Activated CD8-positive, alpha-beta memory T cell treated with anti-CD3 and anti-CD28 coated beads for 1 hour (primary cell): ENCODE results near the gene GRK5.

Source experiments
- DNase-seq, 2 donors: peaks; one replicate each; pipeline ENCODE4 v3.0.0-alpha.2; 2020; ENCODE audit warnings: low read depth in 1 of 2; ENCODE audit errors: extremely low read depth in 1 of 2

Gene GRK5

DNA sequence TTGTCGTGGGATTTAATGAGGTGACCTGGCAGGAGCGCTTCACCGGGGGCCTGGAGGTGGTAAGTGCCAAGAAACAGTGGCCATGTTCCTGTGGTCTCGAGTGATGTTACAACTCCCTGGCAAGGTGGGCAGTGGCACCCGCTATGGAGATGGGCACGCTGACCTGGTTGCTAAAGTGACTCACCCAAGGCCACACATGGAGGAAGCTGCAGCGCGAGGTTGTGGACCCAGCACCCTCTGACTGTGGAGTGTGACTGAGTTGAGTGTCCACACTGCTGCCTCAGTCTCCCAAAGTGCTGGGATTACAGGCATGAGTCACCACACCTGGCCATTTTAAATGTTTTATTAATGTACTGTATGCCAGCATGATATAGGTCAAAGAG is 261.9 kb downstream of the GRK5 start:
- no peak for DNase-seq

DNA sequence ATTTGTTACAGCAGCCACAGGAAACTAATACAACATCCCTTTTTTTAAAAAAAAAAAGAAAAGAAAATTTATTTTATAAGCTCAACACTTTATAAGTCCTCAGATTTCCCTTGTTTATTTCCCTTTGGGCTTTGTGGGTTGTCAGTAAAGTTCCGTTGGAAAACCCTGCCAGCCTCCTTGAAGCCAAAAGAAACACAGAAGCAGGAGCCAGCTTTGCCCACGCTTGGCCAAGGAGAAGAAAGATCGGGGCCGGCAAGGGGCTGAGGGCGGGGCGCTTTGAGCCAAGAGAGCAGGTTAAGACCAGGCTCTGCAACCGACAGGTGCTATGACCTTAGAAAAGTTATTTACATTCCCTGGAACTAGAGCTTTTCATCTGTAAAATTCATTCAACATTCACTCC is 262.5 kb downstream of the GRK5 start:
- DNase-seq, result no peak

DNA sequence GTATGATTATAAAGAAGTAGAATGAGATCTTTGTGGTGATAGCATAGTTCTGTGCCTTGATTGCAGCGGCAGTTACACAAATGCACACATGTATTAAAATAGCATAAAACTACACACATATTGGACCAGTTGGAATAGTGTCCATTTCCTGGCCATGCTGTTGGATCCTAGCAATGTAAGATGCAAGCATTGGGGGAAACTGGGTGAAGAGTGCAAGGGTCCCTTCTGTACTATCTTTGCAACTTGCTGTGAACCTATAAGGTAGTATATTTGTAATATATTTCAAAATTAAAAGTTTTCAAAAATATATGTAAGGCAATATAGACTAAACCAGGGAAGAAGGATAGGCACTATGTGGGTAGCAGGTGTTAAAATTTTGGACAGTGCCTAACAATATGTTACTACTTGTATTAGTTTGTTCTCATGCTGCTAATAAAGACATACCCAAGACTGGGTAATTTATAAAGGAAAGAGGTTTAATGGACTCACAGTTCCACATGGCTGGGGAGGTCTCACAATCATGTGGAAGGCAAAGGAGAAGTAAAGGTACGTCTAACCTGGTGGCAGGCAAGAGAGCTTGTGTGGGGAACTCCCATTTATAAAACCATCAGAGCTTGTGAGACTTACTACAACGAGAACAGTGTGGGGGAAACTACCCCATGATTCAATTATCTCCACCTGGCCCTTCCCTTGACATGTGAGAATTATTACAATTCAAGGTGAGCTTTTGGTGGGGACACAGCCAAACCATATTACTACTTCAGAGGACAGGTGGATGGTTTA is 263.7 kb downstream of the GRK5 start:
- DNase-seq, result no peak

DNA sequence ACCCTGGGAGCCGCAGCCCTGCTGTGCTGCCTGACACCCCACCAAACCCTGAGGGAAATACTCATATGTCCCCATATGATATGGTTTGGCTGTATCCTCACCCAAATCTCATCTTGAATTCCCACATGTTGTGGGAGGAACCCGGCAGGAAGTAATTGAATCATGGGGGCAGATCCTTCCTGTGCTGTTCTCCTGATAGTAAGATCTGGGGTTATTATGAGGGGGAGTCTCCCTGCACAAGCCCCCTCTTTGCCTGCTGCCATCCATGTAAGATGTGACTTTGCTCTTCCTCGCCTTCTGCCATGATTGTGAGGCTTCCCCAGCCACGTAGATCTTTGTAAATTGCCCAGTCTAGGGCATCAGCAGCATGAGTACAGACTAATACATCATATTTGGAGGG is 266.4 kb downstream of the GRK5 start:
- DNase-seq, result no peak

DNA sequence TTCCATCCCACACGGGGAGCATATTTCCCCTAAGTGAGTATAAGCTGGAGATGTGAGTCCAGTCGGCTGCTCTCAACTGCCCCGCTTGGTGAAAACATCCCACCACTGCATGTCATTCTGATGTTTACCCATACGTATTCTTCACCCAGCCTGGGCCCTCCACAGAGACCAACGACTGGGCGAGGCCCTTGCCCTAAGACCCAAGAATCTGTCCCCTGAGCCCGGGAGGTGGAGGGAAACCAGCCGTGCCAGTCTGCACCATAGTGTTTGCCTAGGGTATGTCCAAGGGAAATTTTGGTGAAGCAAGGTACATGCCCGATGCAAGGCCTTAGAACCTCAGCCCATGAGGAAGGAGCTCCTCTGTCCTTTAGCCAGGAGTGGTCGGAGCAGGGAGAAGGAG is 267.2 kb downstream of the GRK5 start:
- no peak for DNase-seq

DNA sequence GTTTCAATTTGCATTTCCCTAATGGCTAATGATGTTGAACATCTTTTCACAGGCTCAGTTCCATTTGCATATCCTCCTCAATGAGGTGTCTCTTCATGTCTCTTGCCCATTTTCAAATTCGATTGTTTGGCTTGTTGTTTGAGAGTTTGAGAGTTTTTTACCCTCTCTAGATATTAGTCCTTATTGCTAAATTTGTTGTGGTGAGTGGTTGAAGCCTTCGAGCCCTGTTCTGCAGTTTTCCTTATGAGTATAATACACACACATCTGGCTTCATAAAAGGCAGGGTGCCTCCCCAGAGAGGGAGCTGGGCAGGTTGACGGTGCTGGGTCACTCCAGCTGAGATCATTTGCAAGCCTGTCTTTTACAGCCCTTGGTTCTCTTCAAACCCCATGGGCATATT is 270.1 kb downstream of the GRK5 start:
- DNase-seq, result no peak

DNA sequence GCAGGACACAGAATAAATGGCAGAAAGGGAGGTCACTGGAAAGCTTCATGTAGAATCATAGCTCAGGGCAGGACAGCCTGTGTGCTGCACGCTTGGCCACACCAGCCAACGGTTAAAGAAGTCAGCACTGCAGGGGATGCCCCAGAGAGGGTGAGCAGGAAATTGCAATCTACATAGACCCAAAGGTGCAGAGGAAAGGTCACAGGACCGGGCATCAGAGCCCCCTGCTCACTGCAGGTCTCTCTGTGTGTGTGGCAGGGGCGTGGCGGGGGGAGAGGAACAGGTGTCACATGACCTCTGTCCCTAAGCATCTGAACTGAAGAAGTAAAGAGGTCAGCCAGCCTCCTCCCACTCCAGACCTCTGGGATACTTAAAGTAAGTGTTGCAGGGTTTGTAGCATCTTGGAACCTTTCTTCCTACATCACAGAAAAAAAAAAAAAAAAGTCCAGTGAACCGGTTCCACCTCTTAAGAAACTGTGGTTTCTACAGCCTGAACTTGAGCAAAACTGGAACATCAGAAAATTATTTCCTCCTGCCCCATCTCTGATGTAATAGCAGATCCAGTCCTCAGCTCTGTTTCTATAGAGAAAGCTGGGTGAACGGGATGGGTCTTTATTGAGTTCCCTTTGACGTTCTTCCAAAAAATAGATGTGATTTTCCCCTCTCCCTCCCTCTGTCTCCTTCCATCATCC is 270.9 kb downstream of the GRK5 start:
- no peak for DNase-seq

DNA sequence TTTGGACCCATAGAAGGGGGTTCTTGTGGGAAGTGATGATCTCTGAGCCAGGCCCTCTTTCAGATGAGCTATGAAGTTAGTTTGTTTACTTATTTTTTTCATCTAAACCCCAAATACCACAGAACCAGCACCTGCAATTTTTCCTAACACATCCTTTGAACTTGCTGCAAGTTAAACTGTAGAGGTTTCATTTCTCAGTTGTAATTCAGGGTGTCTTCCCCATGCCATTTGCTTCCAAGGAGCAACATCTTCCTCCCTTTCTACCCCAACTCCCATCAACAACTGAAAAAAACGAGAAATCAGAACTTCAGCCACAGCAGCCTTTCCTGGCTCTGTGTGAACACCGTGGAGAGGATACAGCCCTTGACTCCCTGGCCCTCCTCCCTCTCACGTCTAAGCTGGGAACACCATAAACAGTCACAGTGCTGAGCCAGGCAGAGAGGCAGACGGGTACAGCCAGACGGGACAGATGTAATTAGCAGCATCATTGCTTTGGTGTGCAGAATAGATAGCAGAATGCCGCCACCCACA is 271.5 kb downstream of the GRK5 start:
- DNase-seq, result no peak

DNA sequence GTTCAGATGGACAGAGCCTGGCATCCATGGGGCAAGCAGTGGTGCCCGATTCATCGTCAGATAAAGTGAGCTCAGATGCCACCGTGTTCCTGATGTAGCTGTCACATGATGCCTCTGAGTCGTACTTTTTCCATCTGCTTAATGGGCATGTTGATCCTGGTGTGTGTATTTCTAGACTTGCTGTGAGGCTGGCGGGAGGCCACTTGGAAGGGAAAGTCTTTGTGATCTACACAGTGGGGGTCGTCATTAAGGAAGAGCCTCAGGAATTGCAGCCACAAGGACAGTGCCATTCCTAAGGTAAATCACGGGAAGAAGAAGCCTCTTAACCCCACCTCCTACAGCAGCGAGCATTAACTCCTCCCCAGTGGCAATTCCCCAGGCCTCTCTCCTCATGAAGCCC is 272.2 kb downstream of the GRK5 start:
- no peak for DNase-seq

DNA sequence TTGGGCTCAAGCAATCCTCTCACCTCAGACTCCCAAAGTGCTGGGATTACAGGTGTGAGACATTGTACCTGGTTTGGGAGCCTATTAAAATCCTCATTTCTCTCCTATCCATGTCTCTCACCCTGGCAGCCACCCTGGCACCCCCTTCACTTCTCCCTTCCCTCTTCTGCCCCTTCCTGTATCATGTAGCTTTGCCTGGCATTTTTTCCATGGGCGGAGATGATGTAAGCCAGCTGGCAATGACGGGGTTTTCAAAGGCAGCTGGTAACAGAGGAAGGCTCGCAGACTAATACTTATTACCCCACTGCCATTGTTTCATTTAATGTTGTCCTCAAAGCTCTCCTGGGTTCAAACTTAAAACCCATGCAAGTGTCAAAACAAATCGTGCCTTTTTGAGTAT is 273.3 kb downstream of the GRK5 start:
- no peak for DNase-seq

DNA sequence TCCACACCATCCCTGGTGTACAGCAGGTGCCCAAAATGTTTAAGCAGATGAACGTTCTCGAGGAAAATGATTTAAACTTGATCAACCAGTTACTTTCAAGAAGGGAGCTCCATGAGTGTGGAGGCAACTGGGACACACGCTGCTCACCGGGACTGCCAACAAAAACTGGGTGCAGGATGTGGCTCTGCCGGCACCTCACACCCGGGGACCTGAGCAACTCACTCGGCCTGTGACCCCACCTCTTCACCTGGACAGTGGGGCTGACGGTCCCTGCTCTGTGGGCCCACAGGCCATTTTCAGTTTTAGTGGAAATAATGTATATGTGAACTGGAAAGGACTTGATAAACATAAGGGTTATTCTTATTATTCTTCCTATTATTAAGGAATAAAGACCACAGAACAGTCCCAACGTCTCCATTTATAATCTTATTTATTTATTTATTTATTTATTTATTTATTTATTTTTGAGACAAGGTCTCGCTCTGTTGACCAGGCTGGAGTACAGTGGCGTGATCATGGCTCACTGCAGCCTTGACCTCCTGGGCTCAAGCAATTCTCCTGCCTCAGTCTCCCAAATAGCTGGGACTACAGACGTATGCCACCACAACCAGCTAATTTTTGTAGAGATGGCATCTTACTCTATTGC is 274.5 kb downstream of the GRK5 start:
- no peak for DNase-seq

DNA sequence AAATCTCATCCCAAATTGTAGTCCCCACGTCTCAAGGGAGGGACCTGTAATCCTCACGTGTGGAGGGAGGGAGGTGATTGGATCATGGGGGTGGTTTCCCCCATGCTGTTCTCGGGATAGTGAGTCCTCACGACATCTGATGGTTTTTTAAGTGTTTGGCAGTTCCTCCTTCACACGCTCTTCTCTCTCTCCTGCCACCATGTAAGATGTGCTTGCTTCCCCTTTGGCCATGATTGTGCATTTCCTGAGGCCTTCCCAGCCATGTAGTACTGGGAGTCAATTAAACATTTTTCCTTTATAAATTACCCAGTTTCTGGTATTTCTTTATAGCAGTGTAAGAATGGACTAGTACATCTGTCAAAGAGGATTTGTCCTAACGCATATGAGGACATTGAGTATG is 275.6 kb downstream of the GRK5 start:
- DNase-seq, result no peak

DNA sequence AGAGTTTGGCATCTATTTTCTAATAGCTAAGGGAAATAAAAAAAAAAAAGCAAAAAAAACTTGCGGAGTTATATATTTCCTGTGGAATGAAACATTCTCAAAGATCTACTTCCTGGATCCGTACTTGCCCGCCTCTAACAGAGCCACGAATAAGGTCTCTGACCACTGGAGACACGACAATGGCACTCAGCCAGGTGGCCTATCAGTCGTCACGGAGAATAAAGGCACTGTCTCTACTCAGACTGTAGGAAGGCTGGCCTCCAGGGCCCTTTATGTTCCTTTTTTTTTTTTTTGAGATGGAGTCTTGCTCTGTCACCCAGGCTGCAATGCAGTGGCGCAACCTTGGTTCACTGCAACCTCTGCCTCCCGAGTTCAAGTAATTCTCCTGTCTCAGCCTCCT is 276.5 kb downstream of the GRK5 start:
- DNase-seq, result no peak

DNA sequence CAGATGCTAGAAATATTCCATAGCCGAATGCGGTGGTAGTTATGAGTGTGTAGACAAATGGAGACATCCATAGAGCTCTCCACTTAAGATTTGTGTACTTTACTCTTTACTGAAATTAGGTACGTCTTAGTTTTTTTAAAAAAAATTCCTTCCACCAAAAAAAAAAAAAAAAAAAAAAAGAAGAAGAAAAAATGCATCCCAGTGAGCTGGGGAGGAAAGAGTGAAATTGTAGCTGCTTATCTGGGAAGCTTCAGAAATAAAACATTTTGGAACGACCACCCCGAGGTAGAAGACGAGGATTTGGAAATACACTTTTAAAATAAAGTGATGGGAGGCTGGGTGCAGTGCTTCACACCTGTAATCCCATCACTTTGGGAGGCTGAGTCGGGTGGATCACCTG is 281.3 kb downstream of the GRK5 start:
- DNase-seq, result no peak

DNA sequence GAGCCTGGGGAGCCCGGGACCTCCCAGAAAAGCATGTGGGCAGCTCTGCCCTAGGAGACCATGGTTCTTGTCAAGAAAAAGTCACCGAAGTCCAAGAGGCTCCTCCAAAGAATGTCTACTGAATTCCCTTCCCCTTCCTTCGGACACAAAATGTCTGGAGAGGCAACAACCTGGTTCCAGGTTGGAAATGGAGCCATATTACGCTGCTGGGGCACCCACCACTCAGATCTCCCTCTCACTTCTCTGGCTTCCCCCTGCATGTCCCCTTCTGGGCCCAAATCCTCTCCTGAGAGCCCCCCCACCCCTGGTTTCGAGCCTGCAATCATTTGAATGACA is 282.6 kb downstream of the GRK5 start:
- no peak for DNase-seq

DNA sequence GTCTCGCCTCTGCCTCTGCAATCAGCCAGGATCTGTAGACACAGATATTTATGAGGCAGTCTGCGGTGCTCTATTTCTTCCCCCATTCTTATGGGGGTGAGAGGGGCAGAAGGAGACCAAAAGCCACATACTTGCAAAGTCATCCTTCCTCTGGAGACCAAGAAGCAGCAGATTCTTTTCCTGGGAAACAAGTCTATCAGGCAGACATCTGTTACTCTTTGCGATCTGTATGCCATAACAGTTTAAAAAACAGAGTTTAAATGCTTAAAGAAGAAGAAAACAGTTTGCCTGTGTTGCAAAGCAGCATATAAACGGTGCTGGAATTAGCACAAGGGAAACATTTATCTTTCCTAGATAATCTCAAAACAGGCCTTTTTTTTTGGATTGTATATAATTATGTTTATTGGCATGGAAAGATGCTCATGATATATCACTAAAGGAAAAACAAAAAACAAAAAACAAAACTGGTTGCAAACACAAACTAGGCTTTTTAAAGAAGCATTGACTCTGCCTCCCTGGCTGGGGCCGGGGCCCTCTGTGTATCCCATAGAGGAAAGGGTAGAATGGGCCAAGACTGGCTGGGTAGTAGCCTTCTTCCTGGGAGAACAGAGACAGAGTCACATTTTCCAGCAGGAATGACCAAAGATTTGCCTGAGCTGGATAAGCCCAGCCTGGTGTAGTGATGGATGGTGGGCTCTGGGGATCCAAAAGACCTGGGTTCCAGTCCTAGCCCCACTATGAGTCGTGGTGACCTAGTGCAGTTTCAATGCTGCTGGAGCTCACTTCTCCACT is 284.8 kb downstream of the GRK5 start:
- no peak for DNase-seq

DNA sequence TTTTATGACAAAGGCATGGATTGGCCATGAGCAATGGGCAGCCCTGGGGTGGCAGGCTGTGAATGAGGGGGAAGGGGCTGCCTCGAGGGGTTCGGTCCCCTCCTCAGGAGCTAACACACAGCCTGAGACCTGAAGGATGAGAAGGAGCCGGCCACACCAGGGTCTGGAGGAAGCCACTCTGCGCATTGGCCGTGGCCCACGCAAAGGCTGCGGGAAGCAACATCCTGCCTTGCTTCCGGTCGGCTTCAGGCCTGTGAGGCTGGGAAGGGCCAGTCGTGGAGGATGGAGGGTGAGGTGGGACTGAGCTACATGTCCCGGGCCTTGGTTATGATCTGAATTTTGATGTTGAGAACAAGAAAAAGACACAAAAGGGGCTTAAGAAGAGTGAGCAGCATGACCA is 285.8 kb downstream of the GRK5 start:
- no peak for DNase-seq

DNA sequence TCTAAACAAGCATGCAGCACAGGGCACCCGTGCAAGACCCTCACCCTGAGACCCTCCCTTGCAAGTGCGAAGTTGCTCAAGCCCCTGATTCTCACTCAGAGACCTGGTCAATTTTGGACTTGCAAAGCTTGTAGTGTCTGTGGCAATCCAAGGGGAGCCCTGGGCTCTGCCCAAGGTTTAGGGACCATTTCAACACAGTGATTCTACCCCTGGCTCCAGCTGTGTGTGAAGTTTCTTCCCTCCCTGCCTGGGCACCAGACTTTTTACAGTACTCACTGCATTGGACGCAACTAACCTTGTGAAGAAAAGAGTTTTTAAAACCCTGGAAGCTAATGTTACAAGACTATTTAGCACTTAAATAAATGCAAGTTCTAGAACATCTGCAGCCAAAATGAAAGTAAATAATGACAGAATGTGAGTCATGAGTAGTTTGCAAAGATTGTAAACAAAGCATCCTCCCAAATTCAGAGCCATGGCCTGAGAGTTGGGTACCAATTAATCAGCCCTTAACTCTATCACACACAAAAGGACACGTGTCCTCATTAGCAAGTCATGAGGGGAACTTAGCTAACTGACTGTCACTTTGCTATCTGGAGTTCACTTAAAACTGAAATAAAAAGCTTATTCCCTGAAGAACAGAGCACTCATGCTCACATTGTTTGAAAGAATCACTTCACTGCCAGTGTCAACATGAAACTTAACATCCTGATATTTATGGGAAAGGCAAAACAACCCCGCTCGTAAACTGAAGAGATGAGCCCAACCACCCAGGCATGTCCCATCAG is 287.1 kb downstream of the GRK5 start:
- no peak for DNase-seq

DNA sequence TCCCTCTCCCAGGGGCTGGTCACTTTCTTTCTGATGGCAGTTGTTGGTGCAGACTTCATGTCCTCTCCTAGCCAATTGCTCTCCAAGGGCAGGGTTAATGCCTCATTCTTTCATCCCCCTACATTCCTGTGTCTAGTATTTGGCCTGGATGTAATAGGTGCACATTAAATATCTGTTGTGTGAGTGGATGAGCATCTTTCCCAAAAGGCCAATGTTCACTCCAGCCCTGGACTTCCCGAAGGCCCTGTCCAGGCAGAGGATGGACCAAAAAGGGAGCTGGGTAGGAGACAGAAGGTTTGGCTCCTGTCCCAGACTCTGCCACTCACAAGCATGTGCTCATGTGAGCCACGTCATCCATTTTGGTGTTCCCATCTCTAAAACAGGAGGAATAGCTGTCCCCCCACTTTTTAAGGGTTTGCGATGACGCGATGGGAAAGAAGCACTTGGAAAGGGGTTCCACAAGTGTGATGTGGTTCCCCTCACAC is 287.7 kb downstream of the GRK5 start:
- no peak for DNase-seq

DNA sequence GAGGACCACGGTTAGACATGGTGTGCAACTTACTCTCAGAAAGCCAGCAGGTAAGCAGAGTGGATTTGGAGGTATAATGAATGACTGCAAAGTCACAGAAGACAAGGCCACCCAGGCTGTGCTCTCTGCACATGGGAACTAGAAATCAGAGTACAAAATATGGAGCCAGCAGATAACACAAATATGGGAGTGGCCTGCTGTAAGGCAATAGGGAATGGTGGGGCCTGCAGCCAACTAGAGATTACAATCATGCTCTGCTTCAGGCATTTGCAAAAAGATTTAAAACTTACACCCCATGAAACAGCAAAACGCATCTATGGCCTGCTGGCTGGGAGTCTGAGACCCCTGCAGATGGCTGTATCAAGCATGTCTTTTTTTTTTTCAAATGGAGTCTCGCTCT is 288.2 kb downstream of the GRK5 start:
- no peak for DNase-seq
